ENCODE data around the gene FEZ2. TPM values are rescaled to one million over a fixed set of nuclear protein-coding genes. Genes with fewer than 3 reads are reported as not detected.
A peak's percentile ranks its signal among the peaks of the same experiment; 100 is the strongest.

FEZ2 gene
- total and polyA plus RNA-seq, 10 of the 15 experiments (the other 5 are each of a cell fraction or from before 2014, with no cell fraction given), result 3.0 to 15.4 (median 6.6) TPM

- TF ChIP-seq EGR1 (IDR thresholded peaks at IDR 0.05; ENCODE audit: borderline replicate concordance in 1 of 2, low read depth in 2 of 2, low read length in 2 of 2) (no peak), ZNF274 (IDR thresholded peaks at IDR 0.05; ENCODE audit: insufficient read depth, insufficient read length) (no peak), ZNF24 (IDR thresholded peaks at IDR 0.05) (no peak), ZNF622 (IDR thresholded peaks at IDR 0.05) (no peak), YY1 (IDR thresholded peaks at IDR 0.05; ENCODE audit: low read depth, low read length) (peak; percentile 75; the same call in 1 of the 2 replicates), SUZ12 (IDR thresholded peaks at IDR 0.05; ENCODE audit: unreplicated experiment) (no peak), CBX5 (IDR thresholded peaks at IDR 0.05; ENCODE audit: low read depth) (no peak), NKRF (conservative IDR thresholded peaks at IDR 0.05) (peak; percentile 53), SMC3 (IDR thresholded peaks at IDR 0.05; ENCODE audit: borderline replicate concordance, low read length) (no peak), HDGF (IDR thresholded peaks at IDR 0.05) (no peak), TCF3 (IDR thresholded peaks at IDR 0.05; ENCODE audit: borderline replicate concordance, insufficient read depth, low read depth, low read length) (0 out of 2 replicates have a peak, but pooled peaks have one; percentile 9), RUNX3 (IDR thresholded peaks at IDR 0.05; ENCODE audit: low read length) (peak; percentile 25; the same call in 1 of the 2 replicates), POLR2A (IDR thresholded peaks at IDR 0.05; ENCODE audit: low read depth, low read length) (peak; percentile 89), MXI1 (IDR thresholded peaks at IDR 0.05; ENCODE audit: low read depth, low read length) (peak; percentile 59; the same call in 1 of the 2 replicates), PAX5 (IDR thresholded peaks at IDR 0.05; ENCODE audit: borderline replicate concordance, low read depth, low read length) (no peak; the same call in 1 of the 2 replicates), ZBTB33 (IDR thresholded peaks at IDR 0.05) (no peak), E4F1 (IDR thresholded peaks at IDR 0.05; ENCODE audit: borderline replicate concordance, partially characterized antibody) (peak; percentile 16), CEBPB (IDR thresholded peaks at IDR 0.05; ENCODE audit: borderline replicate concordance in 1 of 2, low read depth in 2 of 2, low read length in 2 of 2) (no peak), POLR2AphosphoS2 (IDR thresholded peaks at IDR 0.05; ENCODE audit: low read depth, low read length) (no peak), POLR2AphosphoS5 (IDR thresholded peaks at IDR 0.05; ENCODE audit: low read length) (peak; percentile 69; the same call in 1 of the 2 replicates), STAT1 (conservative IDR thresholded peaks at IDR 0.05) (0 out of 2 replicates have a peak, but pooled peaks have one; percentile 28)
Measured at GRCh38 chr2:36597532-36598377, at the start of gene FEZ2 (continued).

All from GM12878 (cell line).